HG03354 (cell line): Measurements from ENCODE around the gene SUN1.

Experiments used
- ATAC-seq: cut with Tn5 transposase; IDR thresholded peaks from one replicate; pipeline ENCODE4 v1.9.1; 2021; ENCODE audit warnings: mild to moderate bottlenecking; ENCODE audit not compliant: unreplicated experiment, poor library complexity, severe bottlenecking

SUN1 gene

DNA sequence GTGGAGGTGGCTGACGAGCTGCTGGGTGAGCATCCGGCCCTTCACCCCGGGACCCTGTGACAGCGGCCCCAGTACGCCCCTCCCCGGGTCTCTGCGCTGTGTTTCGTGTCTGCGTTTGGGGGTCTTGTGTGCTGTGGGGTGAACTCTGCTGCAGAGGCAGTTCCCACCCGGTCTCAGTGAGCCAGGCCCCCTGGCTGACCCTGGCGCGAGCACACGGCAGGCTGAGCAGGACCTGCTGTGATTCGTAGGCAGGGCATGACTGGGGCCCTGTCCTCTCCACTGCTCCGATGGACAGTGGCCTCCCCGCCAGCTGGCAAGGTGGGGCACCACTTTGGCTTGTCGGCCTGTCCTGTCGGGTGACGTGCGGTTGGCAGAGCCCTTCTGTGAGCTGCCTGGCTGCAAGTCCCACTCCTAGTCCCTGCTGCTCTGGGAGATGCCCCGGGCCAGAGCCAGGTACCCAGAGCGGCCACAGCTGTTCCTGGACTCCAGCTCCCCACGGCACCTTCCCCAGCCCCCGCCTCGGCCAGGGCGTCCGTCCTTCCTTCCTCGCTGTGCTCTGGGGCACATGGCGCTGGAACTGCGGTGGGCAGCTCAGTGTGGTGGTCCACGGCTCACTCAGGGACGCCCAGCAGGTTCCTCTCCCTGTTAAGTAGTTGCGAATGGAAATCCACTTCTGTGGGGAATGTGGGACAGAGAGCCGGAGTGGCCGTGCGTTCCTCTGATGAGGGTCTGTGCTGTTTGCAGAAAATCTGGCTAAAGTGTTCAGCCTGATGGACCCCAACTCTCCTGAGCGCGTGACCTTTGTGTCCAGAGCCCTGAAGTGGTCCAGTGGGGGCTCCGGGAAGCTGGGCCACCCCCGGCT is 54.6 kb downstream of the SUN1 start:
- ATAC-seq: no peak

DNA sequence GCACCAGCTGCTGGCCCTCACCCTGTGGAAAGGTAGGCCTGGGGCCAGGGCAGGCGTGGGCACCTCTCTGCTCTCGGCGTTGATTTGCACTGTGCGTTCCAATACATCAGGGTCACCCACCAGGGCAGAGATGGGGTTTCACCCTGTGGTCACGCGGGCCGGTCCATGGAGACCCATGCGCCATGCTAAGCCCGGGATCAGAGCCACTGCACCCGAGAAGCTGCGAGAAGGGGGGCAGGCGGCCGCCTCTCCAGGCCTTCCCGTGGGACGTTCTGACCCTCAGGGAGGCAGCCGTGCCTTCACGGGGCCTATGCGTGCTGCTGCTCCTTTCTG is 55.2 kb downstream of the SUN1 start:
- ATAC-seq: no peak

GRCh38 chr7:888081-889024 is 56.1 kb downstream of the SUN1 start:
- no peak for ATAC-seq

- ATAC-seq: no peak
These were observed 56.7 kb downstream of the SUN1 start for GRCh38 chr7:889025-889390.

GRCh38 chr7:889391-889790 is 57.1 kb downstream of the SUN1 start:
- no peak for ATAC-seq

DNA sequence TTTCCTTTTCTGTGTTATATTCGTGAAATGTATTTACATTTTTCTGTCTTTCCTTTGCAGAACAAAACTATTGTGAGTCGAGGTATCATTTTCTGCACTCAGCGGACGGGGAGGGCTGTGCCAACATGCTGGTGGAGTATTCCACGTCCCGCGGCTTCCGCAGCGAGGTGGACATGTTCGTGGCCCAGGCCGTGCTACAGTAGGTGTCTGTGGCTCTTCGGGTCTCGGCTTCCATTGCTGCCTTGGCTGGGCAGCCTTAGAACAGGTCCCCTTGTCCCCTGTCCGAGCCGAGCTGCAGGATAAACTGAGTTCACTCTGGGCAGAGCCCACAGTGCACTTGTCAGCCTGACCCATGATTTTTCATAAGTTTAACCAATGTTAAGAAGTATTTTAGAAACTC is 58.6 kb downstream of the SUN1 start:
- ATAC-seq: no peak

DNA sequence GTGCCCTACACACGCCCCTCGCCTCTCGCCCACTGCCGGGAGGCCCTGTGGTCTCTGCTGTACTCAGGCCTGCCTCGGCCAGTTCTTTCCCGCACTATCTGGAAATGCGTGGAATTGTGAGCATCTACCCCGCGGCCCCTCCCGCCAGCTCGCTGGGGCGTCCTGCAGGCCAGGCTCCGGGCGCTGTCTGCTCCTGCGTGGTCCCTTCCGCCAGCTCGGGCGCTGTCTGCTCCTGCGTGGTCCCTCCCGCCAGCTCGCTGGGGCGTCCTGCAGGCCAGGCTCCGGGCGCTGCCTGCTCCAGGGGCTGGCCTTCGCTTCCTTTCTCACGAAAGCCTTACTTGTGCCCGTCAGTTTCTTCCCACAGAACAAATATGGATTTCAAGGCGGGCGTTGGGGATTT is 59.0 kb downstream of the SUN1 start:
- no peak for ATAC-seq

- no peak for ATAC-seq
These were observed 59.5 kb downstream of the SUN1 start for GRCh38 chr7:891805-892204.

GRCh38 chr7:892648-893593 is 60.6 kb downstream of the SUN1 start:
- no peak for ATAC-seq

DNA sequence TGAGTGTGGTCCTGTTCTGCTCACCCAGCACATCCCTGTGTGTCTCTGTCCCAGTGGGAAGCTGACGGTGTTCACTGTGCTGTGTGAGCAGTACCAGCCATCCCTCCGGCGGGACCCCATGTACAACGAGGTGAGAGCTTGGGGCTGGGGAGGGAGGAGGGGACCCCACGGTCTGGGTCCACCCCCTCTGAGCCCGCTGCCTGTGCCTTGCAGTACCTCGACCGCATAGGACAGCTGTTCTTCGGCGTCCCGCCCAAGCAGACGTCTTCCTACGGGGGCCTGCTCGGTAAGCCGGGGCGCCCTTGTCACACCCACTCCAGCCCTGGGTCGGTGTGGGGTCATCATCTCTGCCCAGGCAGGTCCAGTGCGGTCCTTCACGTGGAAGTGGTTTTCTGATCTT is 61.4 kb downstream of the SUN1 start:
- ATAC-seq: no peak

DNA sequence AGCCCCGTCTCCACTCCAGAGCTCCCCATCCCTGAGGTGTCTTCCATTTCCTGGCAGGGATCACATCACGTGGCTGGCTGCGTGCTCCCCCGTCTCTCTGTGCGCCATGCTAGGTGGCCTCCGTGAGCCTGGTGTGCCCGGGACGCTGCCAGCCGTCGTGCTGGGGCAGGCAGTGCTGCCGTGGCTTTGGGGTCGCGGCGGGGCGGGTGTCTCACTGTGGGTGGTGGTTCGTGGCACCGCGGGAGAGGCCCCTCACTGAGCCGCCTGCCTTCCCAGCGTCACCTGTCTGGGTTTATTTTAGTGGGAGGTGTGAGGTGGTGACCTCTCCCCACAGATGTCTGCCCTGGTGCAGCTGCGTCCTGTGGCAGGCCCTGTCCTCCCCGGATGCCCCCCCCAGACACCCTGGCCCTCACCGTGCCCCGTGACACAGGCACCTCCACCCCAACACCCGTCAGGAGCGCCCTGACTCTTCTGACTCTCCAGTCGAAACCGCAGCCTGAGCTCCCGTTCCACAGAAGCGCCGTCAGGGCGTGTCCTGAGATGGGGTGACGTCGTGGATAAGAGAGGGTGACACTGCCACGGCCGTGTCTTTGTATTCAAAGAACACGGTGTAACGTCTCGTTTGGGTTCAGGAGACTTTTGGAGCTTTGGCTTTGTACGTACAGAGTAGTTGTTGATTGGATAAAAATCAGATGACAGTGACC is 62.0 kb downstream of the SUN1 start:
- no peak for ATAC-seq

DNA sequence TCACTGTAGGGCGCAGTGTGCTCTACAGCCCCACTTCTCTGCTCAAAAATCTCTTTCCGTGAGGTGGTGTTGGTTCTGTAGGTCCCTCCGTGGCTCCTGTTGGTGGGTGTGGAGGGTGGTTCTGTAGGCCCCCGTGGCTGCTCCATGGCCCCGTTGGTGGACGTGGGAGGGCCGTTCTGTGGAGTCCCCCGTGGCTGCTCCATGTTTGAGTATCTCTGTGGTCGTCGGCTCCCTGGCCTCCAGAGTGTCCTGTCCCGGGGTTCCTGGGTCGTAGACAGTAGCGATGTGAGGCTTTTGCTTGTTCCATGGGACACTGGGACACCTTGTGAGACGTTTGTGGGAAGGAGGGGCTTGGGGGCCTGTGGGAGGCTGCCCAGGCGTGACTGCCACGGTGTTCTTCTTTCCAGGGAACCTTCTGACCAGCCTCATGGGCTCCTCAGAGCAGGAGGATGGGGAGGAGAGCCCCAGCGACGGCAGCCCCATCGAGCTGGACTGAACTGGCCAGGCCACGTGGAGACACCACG is 62.7 kb downstream of the SUN1 start:
- ATAC-seq: no peak

- ATAC-seq: no peak
These were observed 63.3 kb downstream of the SUN1 start for GRCh38 chr7:895451-896052.

- no peak for ATAC-seq
These were observed 64.2 kb downstream of the SUN1 start for GRCh38 chr7:896346-897075.

DNA sequence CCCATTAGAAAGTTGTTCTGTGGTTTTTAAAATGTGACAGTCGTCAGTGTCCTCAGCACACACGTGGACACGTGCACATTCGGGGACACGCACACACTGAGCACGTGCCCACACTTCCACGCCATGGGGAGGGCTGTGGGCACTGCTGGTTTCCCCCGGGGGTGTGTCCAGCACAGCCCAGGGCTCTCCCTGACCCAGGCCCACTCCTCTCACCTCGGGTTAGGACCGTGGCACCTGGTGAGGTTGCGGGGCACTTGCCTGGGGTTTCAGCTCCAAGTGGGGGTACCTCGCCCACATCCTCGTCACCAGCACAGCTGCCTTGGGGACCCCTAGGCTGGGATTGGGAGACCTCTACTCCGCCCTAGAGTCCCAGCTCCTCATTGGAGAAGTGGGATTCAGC is 64.8 kb downstream of the SUN1 start:
- ATAC-seq: no peak

DNA sequence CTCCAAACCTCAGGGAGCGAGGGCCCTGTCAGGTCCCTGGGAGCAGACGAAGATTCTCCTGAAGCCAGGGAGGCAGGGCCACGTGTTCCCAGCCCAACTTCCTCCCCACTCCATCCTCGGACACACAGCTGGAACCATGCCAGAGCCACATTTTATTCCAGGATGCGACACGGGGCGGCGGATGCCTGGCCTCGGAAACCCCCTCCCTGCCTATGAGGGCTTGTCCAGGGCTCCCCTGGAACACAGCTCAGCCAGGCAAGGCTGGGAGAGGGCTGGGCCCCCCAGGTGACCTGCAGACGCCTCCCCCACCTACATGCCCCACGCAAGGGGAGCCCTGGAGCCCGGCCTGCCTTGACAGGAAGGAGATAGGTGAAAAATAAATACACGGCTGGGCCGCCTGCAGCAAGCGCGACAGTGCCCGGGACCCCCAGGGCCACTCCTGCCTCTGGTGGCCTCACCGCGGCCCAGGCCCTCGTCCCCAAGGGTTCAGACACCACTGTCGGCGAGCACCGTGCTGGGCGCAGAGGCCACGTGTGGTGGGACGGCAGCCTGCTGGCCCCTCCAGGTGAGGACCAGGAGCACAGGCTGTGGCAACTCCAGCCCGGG is 65.6 kb downstream of the SUN1 start:
- no peak for ATAC-seq

DNA sequence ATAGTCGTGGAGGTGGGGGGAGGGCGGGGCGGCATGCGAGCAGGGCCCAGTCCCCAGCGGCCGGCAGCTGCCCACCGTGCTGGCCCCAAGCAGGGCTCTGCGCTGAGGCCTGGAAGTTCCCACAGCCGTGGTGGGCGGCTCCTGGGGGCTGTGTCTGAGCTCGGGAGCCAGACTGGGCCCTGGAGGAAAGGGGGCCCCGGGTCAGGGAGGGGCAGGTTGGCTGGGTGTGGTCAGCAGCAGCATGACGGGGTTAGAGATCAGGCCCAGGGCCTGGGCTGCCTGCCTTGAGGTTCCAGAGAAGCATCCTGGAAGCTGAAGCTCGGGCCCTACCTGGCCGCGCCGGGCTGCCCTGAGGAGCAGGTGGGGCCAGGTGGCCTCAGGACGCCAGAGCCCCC is 66.2 kb downstream of the SUN1 start:
- ATAC-seq: no peak
